Activated CD4-positive, alpha-beta memory T cell treated with anti-CD3 and anti-CD28 coated beads for 36 hours (primary cell): ENCODE results near the gene MSH6. TPM values are rescaled to one million over a fixed set of nuclear protein-coding genes. Genes with fewer than 3 reads are reported as not detected.
"Not testable (repeated sequence)": the region's sequence is repeated elsewhere in the genome, so short reads cannot be mapped to it uniquely, and the experiment has no call there.

Experiments
- CTCF ChIA-PET: fragments of 350-600 bp; sonication (Branson Sonifier 250); formaldehyde crosslinking; loops from one replicate; lab custom pipeline; 2021; ENCODE audit warnings: antibody characterized with exemption, inconsistent platforms; lab: Charles Lee
- POLR2A ChIA-PET: fragments of 350-600 bp; sonication (Branson Sonifier 250); formaldehyde crosslinking; loops from one replicate; lab custom pipeline; 2021; ENCODE audit warnings: antibody characterized with exemption; lab: Charles Lee
- DNase-seq: peaks from one replicate; pipeline ENCODE4 v3.0.0-alpha.2; 2020
- H3K27ac Mint-ChIP-seq: one replicate; pipeline ENCODE4 v1.8.0; 2021; ENCODE audit warnings: mixed read lengths
- H3K27me3 Mint-ChIP-seq: one replicate; pipeline ENCODE4 v1.8.0; 2021; ENCODE audit warnings: mixed read lengths
- H3K36me3 Mint-ChIP-seq: one replicate; pipeline ENCODE4 v1.8.0; 2021; ENCODE audit warnings: mixed read lengths
- H3K4me1 Mint-ChIP-seq: one replicate; pipeline ENCODE4 v1.8.0; 2021; ENCODE audit warnings: low read depth, mixed read lengths
- H3K4me3 Mint-ChIP-seq: one replicate; pipeline ENCODE4 v1.8.0; 2021; ENCODE audit warnings: mild to moderate bottlenecking, mixed read lengths
- H3K9me3 Mint-ChIP-seq: one replicate; pipeline ENCODE4 v1.8.0; 2021; ENCODE audit warnings: mixed read lengths
- intact Hi-C: fragments of 100-400 bp; cut with micrococcal nuclease; formaldehyde crosslinking; loops from one replicate; pipeline ENCODE4 v1.15.1; 2023
- total RNA-seq, 2 experiments: library from RNA; stranded (reverse); gene quantifications; one replicate each; pipeline ENCODE4 v1.2.3, GENCODE V29; 2021

Gene MSH6
- total RNA-seq, 2 experiments from 2014 or later = 131 to 140 TPM

- H3K27me3 Mint-ChIP-seq, H3K9me3 Mint-ChIP-seq, DNase-seq, H3K36me3 Mint-ChIP-seq, H3K4me3 Mint-ChIP-seq, H3K27ac Mint-ChIP-seq, POLR2A ChIA-PET, intact Hi-C loops: not testable (repeated sequence)
- CTCF ChIA-PET = interaction anchor here (0.7 to 1.1 kb wide), 3 partner anchors 86 to 572 kb away, joined by 3 to 4 read pairs (median 3); no protein-coding TSS in a partner anchor
- peaks cover 43% of the 10 kb centered on the region for H3K4me1 Mint-ChIP-seq
These were observed 70.3 kb downstream of the MSH6 start for GRCh38 chr2:47853067-47853777.

Other genes with a start within 250 kb of the MSH6 start
- under 1 TPM; 0.22 to 0.29 TPM for gene KCNK12, start 212.2 kb upstream of the MSH6 start, total RNA-seq
- gene FBXO11, start 123.4 kb downstream of the MSH6 start, total RNA-seq = 10 to 100 TPM; 38.2 to 41.1 TPM